H1 (cell line): ENCODE data around the gene UVSSA. TPM values are rescaled to one million over a fixed set of nuclear protein-coding genes. Genes with fewer than 3 reads are reported as not detected.

Experiments
- KDM5A ChIP-seq: fragments of 200-600 bp; IDR thresholded peaks from 2 replicates; pipeline ENCODE4 v1.7.1; 2012; ENCODE audit warnings: mild to moderate bottlenecking, low read length, inconsistent platforms, mixed read lengths
- POU5F1 ChIP-seq: IDR thresholded peaks from 2 replicates; pipeline ENCODE4 v1.6.1; 2011; ENCODE audit warnings: low read depth, mild to moderate bottlenecking, low read length, moderate library complexity
- SUZ12 ChIP-seq: fragments of 200-600 bp; sonication (generic); IDR thresholded peaks from 2 replicates; pipeline ENCODE4 v1.6.1; 2012; ENCODE audit warnings: mild to moderate bottlenecking, inconsistent platforms, low read length, moderate library complexity, mixed read lengths
- polyA plus RNA-seq, 7 experiments: library from polyadenylated mRNA; depleted of rRNA in 3 of 7; stranded (reverse) in 5 of 7; unstranded in 2 of 7; fragments of >200 nt in 5 of 7; fragments of 200-250 nt in 2 of 7; gene quantifications; 1 replicate in 5 of 7; 2 replicates in 1 of 7; 4 replicates in 1 of 7; pipeline versions ENCODE4 v1.2.1 to v1.2.3, GENCODE V29; 2011 to 2013; ENCODE audit warnings: missing spikeins in 2 of 7, mixed read lengths in 2 of 7
- total RNA-seq: library from RNA; stranded (reverse); fragmentation: NEBNext Ultra II Directional; extraction: Animal tissue kit (Norgen Biotek cat#: 25700); gene quantifications from 2 replicates; pipeline ENCODE4 v1.2.1, GENCODE V29; 2021

UVSSA gene
- total and polyA plus RNA-seq, 2 of the 8 experiments (the other 6 are each of a cell fraction or from before 2014, with no cell fraction given) = 14.5 to 19.4 TPM

- TF ChIP-seq SUZ12 = no peak
- TF ChIP-seq POU5F1 = no peak
- no peak for TF ChIP-seq KDM5A
- TF ChIP-seq, all 59 proteins: peak for 0
Measured at GRCh38 chr4:1418494-1419285, 71.7 kb downstream of the UVSSA start (continued).
